HG03571 (cell line): ENCODE results near the gene INSIG1.

ENCODE experiments used
- ATAC-seq: cut with Tn5 transposase; IDR thresholded peaks from one replicate; pipeline ENCODE4 v1.9.1; 2021; ENCODE audit not compliant: unreplicated experiment

Gene INSIG1

DNA sequence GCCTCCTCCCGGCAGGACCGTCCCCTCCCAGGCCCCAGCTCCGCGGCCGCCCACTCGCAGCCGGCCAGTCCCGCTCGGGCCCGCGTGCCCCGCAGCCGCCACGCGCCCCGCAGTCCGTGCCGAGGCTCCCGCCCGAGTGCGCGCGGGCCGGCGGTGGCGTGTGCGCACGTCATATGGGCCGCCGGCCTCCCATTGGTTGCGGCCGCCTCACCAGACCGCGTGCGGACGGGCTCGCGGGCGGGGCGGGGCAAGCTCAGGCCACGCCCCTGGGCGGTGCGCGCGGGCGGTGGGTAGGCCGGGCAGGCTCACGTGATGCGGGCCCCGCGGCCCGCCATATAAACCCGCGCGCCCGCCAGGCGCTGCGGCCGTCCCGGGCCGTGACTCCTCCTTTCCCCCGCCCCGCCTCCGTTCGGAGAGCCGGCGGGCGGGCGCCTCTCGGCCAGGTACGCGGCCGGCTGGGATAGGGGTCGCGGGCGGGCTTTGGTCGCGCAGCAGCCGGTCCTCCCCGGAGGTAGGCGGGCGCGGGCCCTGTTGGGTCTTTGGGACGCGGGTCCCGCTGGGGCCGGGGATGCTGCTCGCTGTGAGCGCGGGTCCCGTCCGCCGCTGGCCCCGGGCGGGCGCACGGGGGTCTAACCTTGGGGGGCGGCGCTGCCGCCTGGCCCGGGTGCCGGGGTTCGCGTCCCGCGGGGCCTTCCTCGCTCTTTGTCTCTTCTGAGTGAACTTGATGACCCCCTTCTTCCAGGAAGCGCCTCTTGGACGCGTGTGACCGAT is at the start of gene INSIG1:
Gene INSIG1 (plus strand): TSS at position 362 of the 771 bp plus-strand sequence. CDS start 408 bp downstream, at position 770.
- peak; percentile 58 for ATAC-seq

DNA sequence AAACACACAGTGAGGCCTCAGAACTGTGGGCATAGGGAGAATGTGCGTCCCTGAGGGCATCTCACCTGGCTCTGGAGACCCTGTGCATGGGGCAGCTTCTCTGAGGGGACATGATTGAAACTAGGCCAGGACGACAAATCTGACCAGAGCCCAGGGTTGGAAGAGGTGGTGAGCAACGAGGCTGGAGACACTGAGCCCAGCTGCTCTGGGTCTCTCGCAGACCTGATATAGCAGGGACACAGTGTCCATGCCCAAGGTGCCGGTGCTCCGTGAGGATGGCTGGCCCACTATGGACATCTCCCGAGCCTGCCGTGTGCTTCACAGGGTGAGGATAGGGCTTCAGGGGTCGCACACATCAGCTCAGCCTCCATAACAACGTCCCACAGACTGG is 49.3 kb upstream of the INSIG1 start:
- no peak for ATAC-seq

DNA sequence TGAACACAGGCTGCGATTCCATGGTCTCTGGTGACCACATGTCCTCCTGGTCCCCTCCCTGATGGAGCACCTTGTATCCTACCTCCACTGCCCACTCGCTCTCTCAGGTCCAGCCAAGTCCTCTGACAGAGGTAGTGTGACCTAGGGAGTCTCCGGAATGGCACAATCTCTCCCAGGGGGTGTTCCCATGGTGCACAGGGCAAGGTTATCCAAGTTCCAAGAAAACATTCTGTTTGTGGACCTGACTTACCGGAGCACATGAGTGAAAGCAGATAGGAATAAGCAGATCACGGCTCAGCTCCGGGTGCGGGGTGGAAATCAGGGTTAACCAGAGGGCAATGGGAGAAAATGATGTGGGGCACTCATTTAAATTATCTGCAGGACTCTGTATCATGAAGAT is 45.8 kb upstream of the INSIG1 start:
- ATAC-seq, result no peak

DNA sequence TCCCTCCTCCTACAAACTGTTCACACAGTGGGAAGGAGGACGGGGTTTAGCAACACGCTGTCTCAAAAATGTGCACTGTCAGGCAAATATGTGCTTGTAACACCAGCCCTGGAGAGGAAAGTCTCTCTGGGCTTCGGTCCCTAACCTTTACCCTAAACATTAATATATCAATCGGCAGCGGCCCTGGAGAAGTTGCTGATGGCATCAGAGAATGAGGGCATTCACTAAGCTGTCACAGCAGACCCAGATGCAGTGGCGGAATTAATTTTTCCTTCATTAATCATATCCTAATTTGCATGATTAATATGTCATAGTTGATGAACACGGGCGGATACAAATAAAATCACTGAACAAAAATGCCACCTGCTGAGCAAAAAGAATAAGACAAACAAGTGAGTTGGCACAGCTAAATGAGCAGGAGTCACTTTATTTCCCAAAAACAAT is 45.2 kb upstream of the INSIG1 start:
- ATAC-seq, result no peak

DNA sequence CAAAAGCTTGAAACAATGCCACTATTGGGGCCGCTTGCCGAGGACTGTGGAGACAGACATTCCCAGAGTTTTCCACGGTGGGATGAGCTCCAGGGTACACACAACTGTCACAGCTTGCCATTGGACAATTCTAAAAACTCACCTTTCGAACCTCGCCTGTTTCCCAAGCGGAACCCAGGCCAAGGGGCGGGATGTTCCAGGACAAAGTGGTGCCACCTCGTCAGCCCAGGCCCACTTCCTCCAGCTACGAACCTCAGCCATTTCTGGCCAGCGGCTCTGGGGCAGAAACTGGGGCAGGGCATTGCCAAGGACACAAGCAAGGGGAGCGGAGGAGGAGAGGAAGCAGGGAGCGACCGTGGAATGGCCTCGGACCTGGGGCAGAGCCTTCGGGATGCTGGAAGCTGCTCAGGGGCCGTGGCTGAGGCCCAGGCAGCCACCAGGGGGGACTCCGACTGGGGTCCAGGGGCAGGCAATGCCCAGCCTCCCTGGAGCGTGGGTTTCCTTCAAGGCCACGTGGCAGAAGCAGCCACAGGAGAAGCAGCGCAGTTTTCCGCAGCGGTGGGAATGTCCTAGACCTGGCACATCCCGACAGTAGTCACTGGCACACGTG is 44.7 kb upstream of the INSIG1 start:
- ATAC-seq, result no peak

DNA sequence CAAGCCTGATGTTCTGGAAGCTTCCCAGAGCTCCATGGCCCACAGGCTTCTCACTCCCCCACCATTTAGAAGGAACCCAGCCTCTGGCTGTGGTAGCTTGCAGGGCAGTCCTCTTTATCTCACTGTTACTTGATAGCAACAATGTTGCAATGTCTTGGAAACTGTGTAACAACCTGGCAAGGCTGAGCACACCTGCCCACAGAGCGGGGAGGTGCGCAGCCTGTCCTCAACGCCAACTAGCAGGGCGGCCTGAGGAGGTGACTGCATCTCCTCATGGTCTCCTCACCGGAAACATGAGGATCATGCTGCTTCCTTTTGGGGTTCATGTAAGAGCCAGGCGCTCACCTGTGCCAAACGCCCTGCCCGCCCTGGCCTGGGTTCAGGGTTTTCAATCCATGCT is 43.7 kb upstream of the INSIG1 start:
- ATAC-seq, result no peak

DNA sequence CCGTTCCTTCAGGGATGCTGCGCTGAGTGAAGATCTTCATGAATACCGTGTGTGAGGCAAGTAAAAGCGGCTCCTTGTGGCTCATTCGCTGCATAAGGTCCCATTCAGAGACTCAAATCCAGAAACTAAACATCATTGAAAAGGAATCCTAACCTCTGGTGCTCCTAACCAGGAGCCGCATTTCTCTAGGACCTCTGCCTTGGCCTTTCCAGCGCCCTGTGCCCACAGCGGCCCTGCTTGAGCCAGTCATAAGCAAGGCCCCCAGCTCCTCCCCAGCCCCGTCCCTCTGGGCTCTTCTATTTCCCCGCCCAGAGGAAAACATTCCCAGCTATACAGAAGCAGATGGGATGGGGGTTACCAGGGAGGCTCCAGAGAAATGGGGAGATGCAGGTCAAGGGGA is 42.6 kb upstream of the INSIG1 start:
- ATAC-seq, result no peak

DNA sequence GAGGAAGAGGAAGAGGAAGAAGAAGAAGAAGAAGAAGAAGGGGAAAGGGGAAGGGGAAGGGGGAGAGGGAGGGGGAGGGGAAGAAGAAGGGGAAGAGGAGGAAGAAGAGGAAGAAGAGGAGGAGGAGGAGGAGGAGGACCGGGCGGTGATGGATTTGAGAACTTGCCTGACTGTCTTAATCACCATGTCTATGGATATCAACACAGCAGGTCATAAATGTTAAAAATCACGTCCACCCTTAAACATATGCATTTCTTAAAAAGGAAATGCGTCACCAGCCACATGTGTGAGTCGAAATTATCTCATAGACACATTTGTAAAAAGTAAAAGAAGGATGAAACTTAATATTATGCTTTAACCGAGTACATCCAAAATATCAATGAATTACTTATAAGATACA is 42.1 kb upstream of the INSIG1 start:
- no peak for ATAC-seq

DNA sequence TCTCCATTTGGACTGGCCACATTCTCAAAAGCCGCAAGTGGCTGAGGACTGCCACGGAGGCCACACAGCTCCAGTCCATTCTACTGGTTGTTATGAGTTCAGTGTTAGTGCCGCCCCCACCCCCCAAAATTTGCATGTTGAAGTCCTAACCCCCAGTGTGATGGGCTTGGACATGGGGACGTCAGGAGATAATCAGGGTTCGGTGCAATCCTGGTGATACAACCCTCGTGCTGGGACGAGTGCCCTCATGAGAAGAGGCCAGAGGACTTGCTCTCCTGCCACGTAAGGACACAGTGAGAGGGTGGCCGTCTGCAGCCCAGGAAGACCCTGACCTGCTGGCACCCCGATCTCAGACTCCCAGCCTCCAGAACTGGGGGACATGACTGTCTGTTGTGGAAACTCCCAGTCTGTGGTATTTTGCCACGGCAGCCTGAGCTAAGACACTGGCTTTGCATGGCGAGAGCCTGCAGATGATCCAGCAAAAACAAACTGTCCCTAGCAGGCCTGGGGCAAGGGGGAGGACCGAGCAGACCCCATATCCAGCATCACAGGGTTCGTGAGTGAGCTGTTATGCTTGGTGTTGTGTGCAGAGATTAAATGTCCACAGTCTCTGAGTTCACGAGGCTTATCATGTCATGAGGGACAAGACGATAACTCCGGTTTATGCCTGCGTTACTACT is 41.5 kb upstream of the INSIG1 start:
- no peak for ATAC-seq

DNA sequence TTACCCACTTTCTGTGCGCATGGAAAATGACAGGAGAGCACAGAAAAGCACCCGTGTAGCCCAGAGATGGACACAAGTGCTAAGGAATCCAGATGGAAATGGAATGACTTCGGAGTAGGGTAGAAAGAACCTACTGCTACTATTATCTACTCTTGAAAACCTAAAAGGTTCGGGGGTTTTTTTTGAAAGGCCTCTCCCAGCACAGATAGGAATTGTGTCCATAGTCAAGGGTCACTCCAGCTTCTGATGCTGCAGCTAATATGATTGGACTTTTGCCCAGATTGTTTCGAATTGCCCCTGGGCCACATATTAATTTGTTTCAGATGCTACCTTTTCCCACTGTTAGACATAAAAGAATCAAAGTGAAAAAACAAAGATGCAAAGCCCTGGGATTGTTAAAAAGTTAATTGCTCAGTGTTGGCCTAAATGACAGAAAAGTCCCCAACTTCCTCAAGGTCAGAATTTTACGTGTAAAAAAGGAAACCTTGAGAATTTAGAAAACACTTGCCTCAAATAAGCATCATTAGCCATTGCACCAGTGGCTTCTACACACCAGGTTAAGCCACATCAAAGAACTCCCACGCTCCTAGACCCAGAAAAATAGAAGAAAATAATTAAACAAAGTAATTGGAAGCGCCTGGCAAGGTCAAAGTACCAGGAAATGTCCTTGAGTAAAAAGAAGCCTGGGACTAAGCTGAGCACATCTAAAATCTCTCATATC is 40.8 kb upstream of the INSIG1 start:
- ATAC-seq, result no peak

DNA sequence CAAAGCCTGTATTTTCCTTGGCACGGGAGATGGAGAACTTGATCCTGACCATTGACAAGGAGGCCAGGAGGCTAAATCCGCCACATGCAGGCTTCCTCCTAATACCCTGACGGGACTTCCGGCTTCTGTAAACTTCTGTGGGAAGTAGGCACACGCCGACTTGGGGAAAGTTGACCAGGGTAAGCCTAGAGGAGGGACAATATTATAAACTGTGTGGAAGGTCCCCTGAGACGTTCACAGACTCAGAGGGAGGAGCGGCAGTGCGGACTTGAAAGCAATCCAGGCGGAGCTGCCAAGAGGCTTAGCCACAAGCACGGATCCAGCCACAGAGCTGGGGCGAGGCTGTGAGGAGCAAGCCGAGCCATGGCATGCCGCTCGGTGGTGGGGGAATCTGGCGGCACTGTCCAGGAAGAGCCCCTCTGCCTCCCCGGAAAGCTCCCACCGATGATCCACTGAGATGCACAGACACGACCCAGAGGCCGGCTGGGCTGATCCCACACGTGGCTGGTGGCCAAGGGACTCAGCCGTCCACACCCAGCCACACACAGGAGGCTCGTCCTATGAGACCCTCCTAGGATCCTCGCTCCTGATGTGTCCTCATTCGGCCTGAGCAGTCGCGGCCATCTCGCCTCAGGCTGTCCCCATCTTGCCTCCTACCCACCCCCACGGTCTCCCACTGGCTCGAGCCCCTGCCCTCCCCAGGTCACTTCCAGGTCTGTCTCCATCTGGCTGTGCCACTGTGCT is 40.0 kb upstream of the INSIG1 start:
- no peak for ATAC-seq

DNA sequence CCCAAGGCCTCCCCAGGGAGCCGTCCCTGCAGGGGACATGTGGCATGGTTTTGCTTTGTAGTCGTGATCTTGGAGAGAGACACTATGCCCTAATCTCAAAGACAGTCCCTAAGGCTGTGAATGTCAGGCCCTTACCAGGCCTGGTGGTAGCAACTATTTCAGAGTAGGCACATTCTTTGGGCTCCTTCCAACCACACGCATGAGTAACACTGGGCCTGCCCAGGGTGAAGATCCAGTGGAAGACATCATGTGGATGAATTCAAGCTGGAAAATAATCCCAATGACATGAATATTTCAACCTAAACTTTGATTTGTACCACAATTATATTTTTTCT is 39.5 kb upstream of the INSIG1 start:
- ATAC-seq, result no peak

DNA sequence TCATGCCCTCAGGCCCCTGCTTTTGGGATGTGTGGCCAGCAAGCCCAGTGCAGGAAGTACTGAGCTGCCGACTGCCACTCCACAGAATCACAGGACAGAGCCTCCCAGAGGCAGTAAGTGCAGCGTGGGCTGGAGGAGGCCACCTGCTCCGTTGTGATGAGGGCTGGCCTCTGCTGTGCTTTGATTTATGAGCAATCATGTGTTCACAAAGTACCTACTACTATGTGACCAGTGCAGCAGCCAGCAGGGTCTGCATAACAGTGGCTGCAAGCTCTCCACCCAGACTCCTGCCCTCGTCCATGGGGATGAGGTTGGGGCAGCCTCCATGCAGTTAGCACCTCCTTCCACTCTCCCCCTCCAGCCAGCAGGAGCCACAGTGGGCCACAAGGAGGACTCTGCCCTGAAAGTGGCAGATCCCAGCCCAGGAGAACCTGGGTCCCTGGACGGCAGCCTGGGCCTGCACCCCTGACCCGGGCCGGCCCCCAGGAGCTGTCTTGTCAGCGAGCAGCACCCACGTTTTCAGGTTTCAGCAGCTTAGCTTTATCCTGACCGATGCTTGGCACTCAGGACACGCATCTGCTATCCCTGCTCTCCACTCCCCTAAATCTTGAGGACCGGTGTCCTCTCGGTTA is 37.7 kb upstream of the INSIG1 start:
- no peak for ATAC-seq

DNA sequence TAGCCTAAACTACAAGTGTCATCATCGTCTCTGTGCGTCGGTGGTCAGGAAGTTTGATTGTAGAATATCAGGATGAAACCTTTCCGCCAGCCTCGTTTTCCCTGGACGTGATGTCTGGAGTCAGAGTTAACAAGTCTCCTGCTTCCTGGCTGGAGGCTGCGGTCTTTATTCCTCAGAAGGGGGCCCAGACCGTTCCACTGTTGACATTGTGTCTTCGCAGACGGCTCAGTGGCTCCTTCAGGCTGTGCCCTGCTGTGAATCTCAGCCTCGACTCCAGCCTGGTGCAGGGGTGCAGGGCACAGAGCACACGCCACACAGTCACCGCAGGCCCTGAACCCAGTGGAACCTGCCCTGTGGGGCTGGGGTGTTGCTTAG is 37.2 kb upstream of the INSIG1 start:
- no peak for ATAC-seq

DNA sequence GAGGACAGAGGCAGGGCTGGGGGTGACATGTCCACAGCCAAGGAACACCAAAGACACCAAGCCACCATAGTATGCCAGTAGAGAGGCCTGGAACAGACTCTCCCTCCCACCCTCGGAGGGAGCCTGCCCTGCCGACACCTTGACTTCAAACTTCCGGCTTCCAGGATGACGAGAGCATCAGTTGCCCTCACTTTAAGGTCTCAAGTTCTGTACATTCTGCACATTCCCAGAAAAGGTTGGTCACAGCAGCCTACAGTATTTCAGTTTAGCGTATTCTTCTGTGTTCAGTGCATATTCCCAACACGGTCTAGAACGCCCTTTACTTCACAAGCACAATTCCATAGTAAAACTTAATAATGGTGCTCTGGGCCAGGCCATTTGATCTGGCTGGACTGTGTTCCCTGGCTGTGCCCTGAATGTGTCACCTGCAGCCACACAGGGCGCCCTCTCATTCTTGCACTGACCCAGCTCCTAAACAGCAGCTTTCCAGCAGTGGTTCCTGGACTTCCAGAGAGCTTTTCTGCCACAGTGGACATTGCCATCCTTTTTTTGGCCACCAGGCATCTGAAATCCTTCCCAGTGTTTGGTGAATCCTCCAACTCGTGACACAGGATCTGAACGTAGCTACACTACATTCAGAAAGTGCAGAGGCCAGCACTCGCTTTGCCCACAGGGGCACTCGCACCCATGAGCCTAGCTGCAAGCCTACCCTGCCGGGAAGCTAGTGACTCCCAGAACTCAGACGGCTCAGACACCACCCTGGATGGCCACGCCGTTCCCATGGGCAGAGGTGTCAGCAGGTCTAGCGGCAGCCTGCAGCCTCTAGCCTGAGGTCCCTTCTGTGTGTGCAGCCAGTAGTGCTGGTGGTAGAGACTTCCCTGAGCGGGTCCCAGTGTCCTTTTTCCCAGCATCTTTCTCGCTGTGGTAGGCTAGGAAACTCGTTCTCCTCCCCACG is 36.4 kb upstream of the INSIG1 start:
- ATAC-seq, result no peak

DNA sequence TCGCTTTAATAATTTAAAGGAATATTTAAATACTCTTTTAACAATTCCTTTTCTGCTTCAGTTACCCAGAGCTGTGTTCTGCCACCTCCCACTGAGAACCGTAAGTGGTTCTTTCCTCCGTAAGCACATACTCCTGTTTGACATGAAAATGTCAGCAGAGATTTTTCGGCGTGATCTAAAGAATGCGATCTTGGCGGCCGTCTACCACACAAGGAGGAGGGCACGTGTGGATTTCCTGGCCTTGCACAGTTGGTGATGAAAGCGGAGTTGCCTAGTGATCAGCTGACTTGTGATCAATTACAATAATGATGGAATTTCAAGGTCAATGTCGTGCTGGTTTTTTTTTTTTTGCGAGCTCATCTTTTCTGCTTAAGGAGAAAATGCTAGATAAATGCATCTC is 35.6 kb upstream of the INSIG1 start:
- ATAC-seq, result no peak

DNA sequence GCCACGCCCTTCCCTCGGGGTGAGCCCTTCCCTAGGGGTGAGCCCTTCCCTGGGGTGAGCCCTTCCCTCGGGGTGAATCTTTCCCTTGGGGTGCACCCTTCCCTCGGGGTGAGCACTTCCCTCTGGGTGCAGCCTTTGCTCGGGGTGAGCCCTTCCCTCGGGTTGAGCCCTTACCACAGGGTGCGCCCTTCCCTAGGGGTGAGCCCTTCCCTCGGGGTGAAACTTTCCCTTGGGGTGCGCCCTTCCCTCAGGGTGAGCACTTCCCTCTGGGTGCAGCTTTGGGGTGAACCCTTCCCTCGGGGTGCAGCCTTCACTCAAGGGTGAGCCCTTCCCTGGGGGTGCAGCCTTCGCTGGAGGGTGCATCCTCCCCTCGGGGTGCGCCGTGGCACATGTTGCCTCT is 34.6 kb upstream of the INSIG1 start:
- ATAC-seq, result no peak

DNA sequence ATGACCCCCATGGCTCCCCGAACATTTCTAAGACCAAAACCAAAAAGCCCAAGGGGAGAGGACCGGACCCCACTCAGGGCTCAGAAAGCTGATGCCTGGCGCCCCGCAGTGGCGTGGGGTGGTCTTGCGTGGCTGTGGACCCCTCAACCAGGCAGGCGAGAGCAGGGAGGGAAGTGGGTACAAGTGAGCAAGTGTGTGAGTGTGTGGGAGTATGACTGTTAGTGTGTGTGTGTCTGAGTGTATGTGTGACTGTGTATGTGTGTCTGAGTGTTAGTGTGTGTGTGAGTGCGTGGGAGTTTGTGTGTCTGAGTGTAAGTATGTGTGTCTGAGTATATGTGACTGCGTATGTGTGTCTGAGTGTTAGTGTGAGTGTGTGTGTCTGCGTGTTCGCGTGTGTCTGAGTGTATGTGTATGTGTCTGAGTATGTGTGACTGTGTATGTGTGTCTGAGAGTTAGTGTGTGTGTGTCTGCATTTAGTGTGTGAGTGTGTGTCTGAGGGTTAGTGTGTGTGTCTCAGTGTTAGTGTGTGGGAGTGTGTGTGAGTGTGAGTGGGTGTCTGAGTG is 34.0 kb upstream of the INSIG1 start:
- ATAC-seq, result no peak

DNA sequence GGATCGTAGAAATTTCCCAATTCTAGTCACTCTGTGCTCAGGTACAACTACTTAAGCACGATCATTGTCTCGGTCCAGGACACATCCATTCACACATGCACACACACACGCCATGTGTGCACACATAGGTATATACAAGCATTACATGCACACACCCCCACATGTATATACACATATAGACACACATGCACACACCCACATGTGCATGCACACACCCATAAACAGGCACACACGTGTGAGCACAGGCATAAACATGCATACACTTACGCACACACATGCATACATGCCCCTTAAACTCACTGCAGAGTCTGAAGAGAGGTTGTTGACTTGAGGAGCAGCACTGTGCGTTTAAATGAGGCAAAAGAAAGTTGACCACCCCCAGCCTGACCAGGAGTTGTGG is 32.5 kb upstream of the INSIG1 start:
- ATAC-seq, result no peak
